ENCODE measurements around the gene PRAF2. TPM values are rescaled to one million over a fixed set of nuclear protein-coding genes. Genes with fewer than 3 reads are reported as not detected.

Gene PRAF2
- total and polyA plus RNA-seq, 2 of the 13 experiments (the other 11 are each of a cell fraction or from before 2014, with no cell fraction given) = 0.33 to 2.6 TPM

DNA sequence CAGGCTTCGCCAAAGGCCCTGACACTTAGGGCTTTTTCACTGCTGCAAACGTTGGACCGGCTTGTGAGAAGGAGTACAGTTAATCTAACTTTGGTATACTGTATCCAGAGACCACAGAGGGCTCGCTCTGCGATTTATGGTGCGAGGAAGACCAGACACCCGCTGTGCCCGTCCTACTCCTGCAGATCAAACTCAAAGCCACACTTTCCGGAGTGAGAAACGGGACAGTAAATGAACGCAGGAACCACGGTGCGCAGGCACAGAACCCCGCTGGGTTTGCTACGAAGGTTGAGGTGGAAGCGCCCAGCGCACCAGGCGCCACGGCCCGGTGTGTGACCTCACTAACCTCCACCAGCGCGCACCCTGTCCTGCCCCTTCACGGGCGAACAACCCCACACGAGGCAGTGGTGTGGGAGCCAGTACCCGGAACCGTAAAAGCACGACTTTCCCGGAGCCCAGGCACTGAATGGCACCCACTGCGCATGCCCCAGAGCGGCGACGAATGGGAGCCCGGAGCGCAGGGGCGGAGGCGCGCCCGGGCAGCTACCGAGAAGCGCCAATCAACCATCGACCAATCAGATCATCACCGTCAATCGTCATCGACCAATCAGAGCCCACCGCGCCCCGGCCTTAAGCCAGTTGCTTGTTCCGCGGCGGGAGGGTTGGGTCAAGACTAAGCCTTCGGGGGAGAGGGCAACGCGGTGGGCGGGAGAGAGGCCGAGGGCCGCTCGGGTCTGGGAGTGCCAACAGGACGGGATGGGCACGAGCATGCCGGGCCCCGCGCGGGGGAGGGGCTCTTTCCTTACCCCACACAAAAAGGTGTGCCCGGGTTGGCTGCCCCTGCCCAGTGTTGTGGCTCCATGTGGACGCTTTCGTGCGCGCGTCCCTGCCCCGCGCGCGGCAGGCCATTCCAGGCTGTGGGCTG, 27.2 kb upstream of the PRAF2 start (continued):
- TF ChIP-seq, protein P1, sequence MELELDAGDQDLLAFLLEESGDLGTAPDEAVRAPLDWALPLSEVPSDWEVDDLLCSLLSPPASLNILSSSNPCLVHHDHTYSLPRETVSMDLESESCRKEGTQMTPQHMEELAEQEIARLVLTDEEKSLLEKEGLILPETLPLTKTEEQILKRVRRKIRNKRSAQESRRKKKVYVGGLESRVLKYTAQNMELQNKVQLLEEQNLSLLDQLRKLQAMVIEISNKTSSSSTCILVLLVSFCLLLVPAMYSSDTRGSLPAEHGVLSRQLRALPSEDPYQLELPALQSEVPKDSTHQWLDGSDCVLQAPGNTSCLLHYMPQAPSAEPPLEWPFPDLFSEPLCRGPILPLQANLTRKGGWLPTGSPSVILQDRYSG (CRISPR knock-in tag; IDR thresholded peaks at IDR 0.05) = no peak
- TF ChIP-seq ZBTB42 (CRISPR knock-in tag; IDR thresholded peaks at IDR 0.05) (no peak), ZSCAN12 (CRISPR knock-in tag; IDR thresholded peaks at IDR 0.05) (no peak), FOXK1 (CRISPR knock-in tag; IDR thresholded peaks at IDR 0.05; ENCODE audit: borderline replicate concordance, low read depth) (peak; percentile 12; the same call in 1 of the 2 replicates), SRSF1 (optimal IDR thresholded peaks at IDR 0.05; ENCODE audit: low read depth, low read length) (no peak), IRF2 (CRISPR knock-in tag; IDR thresholded peaks at IDR 0.05) (no peak), ZNF878 (CRISPR knock-in tag; IDR thresholded peaks at IDR 0.05) (no peak), ISX (CRISPR knock-in tag; conservative IDR thresholded peaks at IDR 0.05) (no peak), GTF3A (CRISPR knock-in tag; conservative IDR thresholded peaks at IDR 0.05) (no peak), ZNF207 (IDR thresholded peaks at IDR 0.05; ENCODE audit: borderline replicate concordance) (no peak), CREB1 (IDR thresholded peaks at IDR 0.05) (peak; percentile 75), CREB1 (CRISPR knock-in tag; IDR thresholded peaks at IDR 0.05) (peak; percentile 56; the same call in 1 of the 2 replicates), ZNF24 (IDR thresholded peaks at IDR 0.05) (no peak), KLF15 (CRISPR knock-in tag; IDR thresholded peaks at IDR 0.05; ENCODE audit: borderline replicate concordance) (no peak; the same call in 1 of the 2 replicates), SOX5 (CRISPR knock-in tag; IDR thresholded peaks at IDR 0.05; ENCODE audit: borderline replicate concordance) (no peak), ZNF891 (CRISPR knock-in tag; IDR thresholded peaks at IDR 0.05) (peak; percentile 17; the same call in 1 of the 2 replicates), CHD2 (IDR thresholded peaks at IDR 0.05; ENCODE audit: low read depth, low read length) (no peak), ZNF768 (CRISPR knock-in tag; IDR thresholded peaks at IDR 0.05) (no peak), SYNCRIP (IDR thresholded peaks at IDR 0.05; ENCODE audit: insufficient read depth, low read depth, low read length) (no peak), RXRB (CRISPR knock-in tag; IDR thresholded peaks at IDR 0.05; ENCODE audit: borderline replicate concordance) (no peak)
- TF ChIP-seq, protein P2, sequence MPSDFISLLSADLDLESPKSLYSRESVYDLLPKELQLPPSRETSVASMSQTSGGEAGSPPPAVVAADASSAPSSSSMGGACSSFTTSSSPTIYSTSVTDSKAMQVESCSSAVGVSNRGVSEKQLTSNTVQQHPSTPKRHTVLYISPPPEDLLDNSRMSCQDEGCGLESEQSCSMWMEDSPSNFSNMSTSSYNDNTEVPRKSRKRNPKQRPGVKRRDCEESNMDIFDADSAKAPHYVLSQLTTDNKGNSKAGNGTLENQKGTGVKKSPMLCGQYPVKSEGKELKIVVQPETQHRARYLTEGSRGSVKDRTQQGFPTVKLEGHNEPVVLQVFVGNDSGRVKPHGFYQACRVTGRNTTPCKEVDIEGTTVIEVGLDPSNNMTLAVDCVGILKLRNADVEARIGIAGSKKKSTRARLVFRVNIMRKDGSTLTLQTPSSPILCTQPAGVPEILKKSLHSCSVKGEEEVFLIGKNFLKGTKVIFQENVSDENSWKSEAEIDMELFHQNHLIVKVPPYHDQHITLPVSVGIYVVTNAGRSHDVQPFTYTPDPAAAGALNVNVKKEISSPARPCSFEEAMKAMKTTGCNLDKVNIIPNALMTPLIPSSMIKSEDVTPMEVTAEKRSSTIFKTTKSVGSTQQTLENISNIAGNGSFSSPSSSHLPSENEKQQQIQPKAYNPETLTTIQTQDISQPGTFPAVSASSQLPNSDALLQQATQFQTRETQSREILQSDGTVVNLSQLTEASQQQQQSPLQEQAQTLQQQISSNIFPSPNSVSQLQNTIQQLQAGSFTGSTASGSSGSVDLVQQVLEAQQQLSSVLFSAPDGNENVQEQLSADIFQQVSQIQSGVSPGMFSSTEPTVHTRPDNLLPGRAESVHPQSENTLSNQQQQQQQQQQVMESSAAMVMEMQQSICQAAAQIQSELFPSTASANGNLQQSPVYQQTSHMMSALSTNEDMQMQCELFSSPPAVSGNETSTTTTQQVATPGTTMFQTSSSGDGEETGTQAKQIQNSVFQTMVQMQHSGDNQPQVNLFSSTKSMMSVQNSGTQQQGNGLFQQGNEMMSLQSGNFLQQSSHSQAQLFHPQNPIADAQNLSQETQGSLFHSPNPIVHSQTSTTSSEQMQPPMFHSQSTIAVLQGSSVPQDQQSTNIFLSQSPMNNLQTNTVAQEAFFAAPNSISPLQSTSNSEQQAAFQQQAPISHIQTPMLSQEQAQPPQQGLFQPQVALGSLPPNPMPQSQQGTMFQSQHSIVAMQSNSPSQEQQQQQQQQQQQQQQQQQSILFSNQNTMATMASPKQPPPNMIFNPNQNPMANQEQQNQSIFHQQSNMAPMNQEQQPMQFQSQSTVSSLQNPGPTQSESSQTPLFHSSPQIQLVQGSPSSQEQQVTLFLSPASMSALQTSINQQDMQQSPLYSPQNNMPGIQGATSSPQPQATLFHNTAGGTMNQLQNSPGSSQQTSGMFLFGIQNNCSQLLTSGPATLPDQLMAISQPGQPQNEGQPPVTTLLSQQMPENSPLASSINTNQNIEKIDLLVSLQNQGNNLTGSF (CRISPR knock-in tag; IDR thresholded peaks at IDR 0.05) = no peak
- TF ChIP-seq, protein P3, sequence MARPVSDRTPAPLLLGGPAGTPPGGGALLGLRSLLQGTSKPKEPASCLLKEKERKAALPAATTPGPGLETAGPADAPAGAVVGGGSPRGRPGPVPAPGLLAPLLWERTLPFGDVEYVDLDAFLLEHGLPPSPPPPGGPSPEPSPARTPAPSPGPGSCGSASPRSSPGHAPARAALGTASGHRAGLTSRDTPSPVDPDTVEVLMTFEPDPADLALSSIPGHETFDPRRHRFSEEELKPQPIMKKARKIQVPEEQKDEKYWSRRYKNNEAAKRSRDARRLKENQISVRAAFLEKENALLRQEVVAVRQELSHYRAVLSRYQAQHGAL (CRISPR knock-in tag; IDR thresholded peaks at IDR 0.05; ENCODE audit: not compliant biosample characterization) = no peak
